MM.1S (cell line): ENCODE measurements around the gene PNPLA6.

Source experiments
- DNase-seq: peaks from one replicate; pipeline ENCODE4 v3.0.0-alpha.2; 2015
- H2AFZ ChIP-seq: fragments of 300-600 bp; sonication (generic); 2 replicates; pipeline ENCODE4 v1.6.0; 2016; ENCODE audit warnings: antibody characterized with exemption, low read length
- H3F3A ChIP-seq: fragments of 300-600 bp; sonication (generic); 2 replicates; pipeline ENCODE4 v1.6.1; 2016; ENCODE audit warnings: mild to moderate bottlenecking, antibody characterized with exemption, low read length, moderate library complexity, mixed read lengths; ENCODE audit not compliant: insufficient read depth
- H3K27ac ChIP-seq: fragments of 300-600 bp; sonication (generic); 2 replicates; pipeline ENCODE4 v1.5.1; 2016; ENCODE audit warnings: mild to moderate bottlenecking, low read length
- H3K27me3 ChIP-seq: fragments of 300-600 bp; sonication (generic); replicated peaks from 2 replicates; pipeline ENCODE4 v1.6.0; 2016; ENCODE audit warnings: low read length; ENCODE audit not compliant: insufficient read depth
- H3K36me3 ChIP-seq: fragments of 300-600 bp; sonication (generic); replicated peaks from 2 replicates; pipeline ENCODE4 v1.6.1; 2016; ENCODE audit warnings: mild to moderate bottlenecking, low read length, mixed read lengths; ENCODE audit not compliant: insufficient read depth
- H3K4me1 ChIP-seq: fragments of 300-600 bp; sonication (generic); 2 replicates; pipeline ENCODE4 v1.6.1; 2016; ENCODE audit warnings: low read length, mixed read lengths
- H3K4me2 ChIP-seq: fragments of 300-600 bp; sonication (generic); 2 replicates; pipeline ENCODE4 v1.6.0; 2016; ENCODE audit warnings: low read depth, low read length
- H3K4me3 ChIP-seq: fragments of 300-600 bp; sonication (generic); 2 replicates; pipeline ENCODE4 v1.5.1; 2016; ENCODE audit warnings: low read length, mixed read lengths
- H3K79me2 ChIP-seq: fragments of 300-600 bp; sonication (generic); 2 replicates; pipeline ENCODE4 v1.6.1; 2016; ENCODE audit warnings: mixed run types, low read length, mixed read lengths
- H3K9ac ChIP-seq: fragments of 300-600 bp; sonication (generic); 2 replicates; pipeline ENCODE4 v1.6.1; 2016; ENCODE audit warnings: low read length, mixed read lengths
- H3K9me2 ChIP-seq: fragments of 300-600 bp; sonication (generic); replicated peaks from 2 replicates; pipeline ENCODE4 v1.6.1; 2016; ENCODE audit warnings: mild to moderate bottlenecking, low read length, mixed read lengths; ENCODE audit not compliant: insufficient read depth
- H3K9me3 ChIP-seq: fragments of 300-600 bp; sonication (generic); replicated peaks from 2 replicates; pipeline ENCODE4 v1.6.1; 2016; ENCODE audit warnings: mild to moderate bottlenecking, low read length, mixed read lengths; ENCODE audit not compliant: insufficient read depth
- H4K20me1 ChIP-seq: fragments of 300-600 bp; sonication (generic); 2 replicates; pipeline ENCODE4 v1.6.1; 2016; ENCODE audit warnings: mild to moderate bottlenecking, low read length, moderate library complexity, mixed read lengths; ENCODE audit not compliant: insufficient read depth
- CTCF ChIP-seq: fragments of 300-600 bp; sonication (generic); IDR thresholded peaks from 2 replicates; pipeline ENCODE4 v1.5.1; 2016; ENCODE audit warnings: antibody characterized with exemption, low read length, mixed read lengths
- EZH2 ChIP-seq: fragments of 300-600 bp; sonication (generic); optimal IDR thresholded peaks from 2 replicates; pipeline ENCODE3; 2017; ENCODE audit warnings: low read depth, mild to moderate bottlenecking, antibody characterized with exemption, low read length, mixed read lengths
- EZH2phosphoT487 ChIP-seq: fragments of 300-600 bp; sonication (generic); IDR thresholded peaks from 2 replicates; pipeline ENCODE4 v1.6.1; 2018; ENCODE audit warnings: antibody characterized with exemption, low read length

PNPLA6 gene

DNA sequence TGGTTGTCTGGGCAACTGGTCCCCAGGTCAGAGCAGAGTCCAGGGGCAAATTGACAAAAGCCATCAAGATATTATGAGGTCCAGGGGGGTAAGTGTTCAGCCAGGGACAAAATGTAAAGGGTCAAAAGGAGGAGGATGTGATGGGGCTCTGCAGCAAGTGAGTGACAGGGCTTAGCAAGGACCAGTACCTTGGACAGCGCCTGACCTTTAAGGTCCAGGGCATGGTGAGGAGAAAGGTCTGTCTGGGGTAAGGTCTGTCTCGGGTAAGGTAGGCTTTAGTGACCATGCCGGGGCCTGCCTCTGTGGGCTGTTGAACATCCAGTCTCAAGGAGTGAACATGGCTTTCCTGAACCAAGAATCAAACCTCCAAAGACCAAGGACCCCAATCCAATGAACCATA lies 25.9 kb upstream of the PNPLA6 start:
- Histone ChIP-seq H3K4me3 (no peak overlapping the region), H3K9me3 (no peaks in the 10 kb centered on the region), H3K79me2 (no peaks in the 10 kb centered on the region), H2AFZ (no peak overlapping the region), H3K9ac (no peak overlapping the region), H3K27ac (no peak overlapping the region), H4K20me1 (no peaks in the 10 kb centered on the region), H3K36me3 (no peaks in the 10 kb centered on the region), H3K4me1 (no peaks in the 10 kb centered on the region), H3F3A (no peaks in the 10 kb centered on the region; the same call in 1 of the 2 replicates), H3K27me3 (peaks cover 50% of the 10 kb centered on the region), H3K4me2 (no peak overlapping the region), H3K9me2 (no peaks in the 10 kb centered on the region)
- DNase-seq = no peak
- TF ChIP-seq EZH2 (no peak), EZH2phosphoT487 (no peak), CTCF (no peak)

DNA sequence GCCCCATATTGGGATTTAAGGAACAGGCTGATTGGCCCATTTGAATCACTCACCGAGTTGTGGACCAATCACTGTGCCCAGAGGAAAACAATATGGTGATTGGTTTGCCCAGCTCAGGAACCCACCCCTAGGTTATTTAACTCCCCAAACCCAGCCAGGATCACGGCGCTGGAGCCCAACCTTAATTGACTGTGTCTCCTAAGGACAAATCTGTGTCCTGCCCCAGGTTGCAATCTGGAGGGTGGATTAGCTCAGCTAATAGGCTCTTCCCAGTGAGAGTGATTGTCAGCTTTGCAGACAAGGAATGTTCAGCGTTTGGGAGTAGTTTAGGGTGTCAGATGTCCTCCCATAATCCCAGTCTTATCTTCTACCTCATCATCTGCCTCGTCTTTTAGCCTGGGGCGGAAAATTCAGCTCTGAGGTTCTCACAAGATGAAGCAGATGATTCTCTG lies 23.1 kb upstream of the PNPLA6 start:
- no peaks in the 10 kb centered on the region for H3K9me3 ChIP-seq
- H3K9ac ChIP-seq = no peak overlapping the region
- H3F3A ChIP-seq = no peaks in the 10 kb centered on the region
- no peak overlapping the region for H2AFZ ChIP-seq
- H4K20me1 ChIP-seq = no peaks in the 10 kb centered on the region
- DNase-seq = no peak
- TF ChIP-seq CTCF (no peak), EZH2 (no peak), EZH2phosphoT487 (no peak)
- H3K36me3 ChIP-seq = no peaks in the 10 kb centered on the region
- no peak overlapping the region for H3K4me3 ChIP-seq
- H3K4me1 ChIP-seq = peaks cover 3% of the 10 kb centered on the region; the same call in 1 of the 2 replicates
- H3K4me2 ChIP-seq = no peak overlapping the region
- no peaks in the 10 kb centered on the region for H3K9me2 ChIP-seq
- H3K79me2 ChIP-seq = no peaks in the 10 kb centered on the region
- H3K27me3 ChIP-seq = peaks cover 73% of the 10 kb centered on the region
- no peak overlapping the region for H3K27ac ChIP-seq

DNA sequence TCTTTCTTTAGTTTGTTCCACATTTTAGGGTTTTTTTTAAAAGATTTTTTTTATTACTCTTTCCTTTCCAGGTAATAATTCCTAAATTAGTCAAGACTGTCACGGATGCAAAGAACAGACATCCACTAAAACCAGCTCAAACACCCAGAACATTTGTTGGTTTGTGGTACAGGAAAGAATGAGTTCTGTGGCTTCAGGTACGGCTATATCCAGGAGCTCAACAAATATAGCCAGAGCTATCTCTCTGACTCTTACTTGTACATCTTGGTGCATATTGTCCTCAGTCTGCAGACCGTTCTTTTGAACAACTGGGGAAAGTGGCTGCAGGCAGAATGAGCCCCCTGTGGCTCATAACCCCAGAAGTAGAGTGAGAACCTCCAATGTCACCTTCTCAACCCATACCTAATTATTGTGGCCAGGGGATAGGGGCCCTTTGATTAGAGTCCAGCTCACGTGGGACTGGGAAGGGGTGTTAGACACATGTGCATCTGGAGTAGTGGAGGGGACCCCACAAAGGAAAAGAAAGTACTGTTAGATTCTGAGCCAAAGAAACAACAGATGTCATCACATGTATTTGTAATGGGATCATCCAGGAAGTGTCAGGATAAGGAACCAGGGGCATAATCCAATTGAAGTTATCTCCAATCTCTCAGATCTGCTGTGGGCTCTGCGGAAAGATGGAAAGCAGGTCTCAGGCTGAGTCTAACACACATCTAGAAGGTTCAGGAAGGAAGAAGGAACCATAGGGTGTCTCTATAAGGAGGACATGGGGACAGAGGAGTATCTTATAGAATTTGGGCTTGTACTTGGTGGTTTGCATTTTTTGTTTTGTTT lies 21.5 kb upstream of the PNPLA6 start:
- no peak for TF ChIP-seq EZH2
- TF ChIP-seq CTCF = no peak
- TF ChIP-seq EZH2phosphoT487 = no peak
- DNase-seq = no peak
- peaks cover 3% of the 10 kb centered on the region; the same call in 1 of the 2 replicates for H3K4me1 ChIP-seq
- H3K79me2 ChIP-seq = no peaks in the 10 kb centered on the region
- H3K4me3 ChIP-seq = no peak overlapping the region
- no peak overlapping the region for H3K4me2 ChIP-seq
- no peaks in the 10 kb centered on the region for H4K20me1 ChIP-seq
- no peaks in the 10 kb centered on the region for H3K36me3 ChIP-seq
- H2AFZ ChIP-seq = no peak overlapping the region
- no peaks in the 10 kb centered on the region for H3F3A ChIP-seq
- H3K27me3 ChIP-seq = peaks cover 73% of the 10 kb centered on the region
- H3K9me2 ChIP-seq = no peaks in the 10 kb centered on the region
- H3K9me3 ChIP-seq = no peaks in the 10 kb centered on the region
- no peak overlapping the region for H3K9ac ChIP-seq
- no peak overlapping the region for H3K27ac ChIP-seq
